ENCODE data around the gene ACER3.
"Not testable (repeated sequence)": the region's sequence is repeated elsewhere in the genome, so short reads cannot be mapped to it uniquely, and the experiment has no call there.

DNA sequence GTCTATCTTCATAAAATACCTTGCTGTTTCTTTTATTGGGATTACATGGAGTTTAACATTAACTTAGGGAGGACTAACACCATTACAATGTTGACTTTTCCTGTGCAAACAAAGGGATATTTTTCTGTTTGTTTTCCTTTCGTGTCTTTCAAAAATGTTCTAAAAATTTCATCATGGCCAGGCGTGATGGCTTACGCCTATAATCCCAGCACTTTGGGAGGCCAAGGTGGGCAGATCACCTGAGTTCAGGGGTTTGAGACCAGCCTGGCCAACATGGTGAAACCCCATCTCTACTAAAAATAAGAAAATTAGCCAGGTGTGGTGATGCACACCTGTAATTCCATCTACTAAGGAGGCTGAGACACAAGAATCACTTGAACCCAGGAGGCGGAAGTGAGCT, 200.5 kb downstream of the ACER3 start:
- TF ChIP-seq EZH2 (IDR thresholded peaks at IDR 0.05; ENCODE audit: borderline replicate concordance, insufficient read depth, low read depth, low read length, poor library complexity, severe bottlenecking): not testable (repeated sequence)
- TF ChIP-seq, protein P1, sequence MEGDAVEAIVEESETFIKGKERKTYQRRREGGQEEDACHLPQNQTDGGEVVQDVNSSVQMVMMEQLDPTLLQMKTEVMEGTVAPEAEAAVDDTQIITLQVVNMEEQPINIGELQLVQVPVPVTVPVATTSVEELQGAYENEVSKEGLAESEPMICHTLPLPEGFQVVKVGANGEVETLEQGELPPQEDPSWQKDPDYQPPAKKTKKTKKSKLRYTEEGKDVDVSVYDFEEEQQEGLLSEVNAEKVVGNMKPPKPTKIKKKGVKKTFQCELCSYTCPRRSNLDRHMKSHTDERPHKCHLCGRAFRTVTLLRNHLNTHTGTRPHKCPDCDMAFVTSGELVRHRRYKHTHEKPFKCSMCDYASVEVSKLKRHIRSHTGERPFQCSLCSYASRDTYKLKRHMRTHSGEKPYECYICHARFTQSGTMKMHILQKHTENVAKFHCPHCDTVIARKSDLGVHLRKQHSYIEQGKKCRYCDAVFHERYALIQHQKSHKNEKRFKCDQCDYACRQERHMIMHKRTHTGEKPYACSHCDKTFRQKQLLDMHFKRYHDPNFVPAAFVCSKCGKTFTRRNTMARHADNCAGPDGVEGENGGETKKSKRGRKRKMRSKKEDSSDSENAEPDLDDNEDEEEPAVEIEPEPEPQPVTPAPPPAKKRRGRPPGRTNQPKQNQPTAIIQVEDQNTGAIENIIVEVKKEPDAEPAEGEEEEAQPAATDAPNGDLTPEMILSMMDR (IDR thresholded peaks at IDR 0.05): not testable (repeated sequence)
